Psoas muscle (tissue), 8 donors: ENCODE data around the gene RHOT2. TPM values are rescaled to one million over a fixed set of nuclear protein-coding genes. Genes with fewer than 3 reads are reported as not detected.

Experiments used
- ATAC-seq, 4 donors: fragments of 200-7000 bp; cut with Tn5 transposase; one replicate each; pipeline ENCODE4 v1.9.1; 2020; ENCODE audit warnings: moderate library complexity in 3 of 4, mild to moderate bottlenecking in 2 of 4
- DNase-seq, 2 donors: peaks; one replicate each; pipeline ENCODE4 v3.0.0-alpha.2; 2020
- H3K27ac ChIP-seq: fragments of 200-600 bp; one replicate; pipeline ENCODE4 v1.8.0; 2022
- H3K27me3 ChIP-seq, 3 donors: fragments of 200-600 bp in 1 of 3; one replicate each; pipeline versions ENCODE4 v1.6.1 to v1.8.0; 2013 to 2022; ENCODE audit warnings: low read length in 2 of 3, mild to moderate bottlenecking in 2 of 3, moderate library complexity in 1 of 3; ENCODE audit not compliant: insufficient read depth in 3 of 3
- H3K36me3 ChIP-seq, 2 donors: fragments of 200-600 bp in 1 of 2; one replicate each; pipeline versions ENCODE4 v1.6.1 to v1.8.0; 2013 to 2022; ENCODE audit warnings: low read depth in 1 of 2, mild to moderate bottlenecking in 1 of 2, moderate library complexity in 1 of 2; ENCODE audit not compliant: insufficient read depth in 1 of 2
- H3K4me1 ChIP-seq: fragments of 200-600 bp; one replicate; pipeline ENCODE4 v1.8.0; 2022
- H3K4me3 ChIP-seq: fragments of 200-600 bp; one replicate; pipeline ENCODE4 v1.8.0; 2022; ENCODE audit warnings: mild to moderate bottlenecking
- H3K9me3 ChIP-seq: fragments of 200-600 bp; one replicate; pipeline ENCODE4 v1.8.0; 2022
- WGBS, 3 donors: extraction: QIAGEN DNeasy Blood & Tissue Kit; methylation state at CpG; one replicate each; pipeline versions ENCODE4 v1.1.6 to v1.1.7; 2013; 5-methylcytosine and 5-hydroxymethylcytosine counted together
- intact Hi-C, 2 donors: fragments of 100-400 bp; cut with DNase I; formaldehyde crosslinking; loops; one replicate each; pipeline versions ENCODE4 v1.11.0 to v1.14.2; 2022
- polyA plus RNA-seq, 3 donors: library from polyadenylated mRNA; stranded (reverse); fragments of 200-250 nt; gene quantifications; one replicate each; pipeline ENCODE4 v1.2.3, GENCODE V29; 2013
- total RNA-seq, 4 donors: library from RNA; stranded (reverse); fragmentation: NEBNext Ultra II Directional in 2 of 4; extraction: Animal tissue kit (Norgen Biotek cat#: 25700) in 2 of 4; gene quantifications; one replicate each; pipeline versions ENCODE4 v1.2.1 to v1.2.4, GENCODE V29; 2021 to 2023
- TF ChIP-seq, protein P1 (sequence below): fragments of 200-600 bp; IDR thresholded peaks from one replicate; pipeline ENCODE4 v1.8.0; 2022; ENCODE audit warnings: antibody characterized with exemption
- donor health status: healthy with polysubstance abuse.
- donor health status: DM: no; HTN: no; CAD: no; lungs with moderate emphysema.
- donor health status: Bipolar disorder and iron deficiency.
- donor health status: healthy.
- donor health status: DM: yes; HTN: yes; CAD: no.
- donor health status: DM: no; HTN: no; CAD: no.
- donor health status: DM: no; HTN: no; CAD: no.
- donor health status: DM: yes; HTN: yes; CAD: no.

Gene RHOT2
- total and polyA plus RNA-seq, 7 donors = 38.8 to 75.8 (median 52.3) TPM

DNA sequence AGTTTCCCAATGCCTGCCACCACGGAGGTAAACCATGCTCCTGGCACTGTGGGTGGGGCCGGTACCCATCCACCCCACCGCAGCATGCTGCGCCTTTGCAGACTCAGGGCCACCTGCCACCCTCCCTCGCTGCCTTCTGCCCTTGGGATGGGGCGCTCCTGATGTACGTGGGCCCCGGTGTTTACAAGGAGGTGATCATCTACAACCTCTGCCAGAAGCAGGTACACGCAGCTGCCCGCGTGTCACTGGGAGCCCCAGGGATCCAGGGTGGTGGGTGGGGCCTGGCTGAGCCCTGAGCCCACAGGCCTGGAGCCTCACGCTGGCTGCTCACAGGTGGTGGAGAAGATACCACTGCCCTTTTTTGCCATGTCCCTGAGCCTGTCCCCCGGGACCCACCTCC, 1.4 kb upstream of the RHOT2 start:
- Histone ChIP-seq H3K4me3 (no peak overlapping the region), H3K4me1 (peaks cover 15% of the 10 kb centered on the region), H3K9me3 (no peaks in the 10 kb centered on the region), H3K27me3 (no peaks in the 10 kb centered on the region), H3K27ac (no peak overlapping the region), H3K36me3 (peaks cover 0 to 24% of the 10 kb centered on the region in 2 donors)
- TF ChIP-seq, protein P1, sequence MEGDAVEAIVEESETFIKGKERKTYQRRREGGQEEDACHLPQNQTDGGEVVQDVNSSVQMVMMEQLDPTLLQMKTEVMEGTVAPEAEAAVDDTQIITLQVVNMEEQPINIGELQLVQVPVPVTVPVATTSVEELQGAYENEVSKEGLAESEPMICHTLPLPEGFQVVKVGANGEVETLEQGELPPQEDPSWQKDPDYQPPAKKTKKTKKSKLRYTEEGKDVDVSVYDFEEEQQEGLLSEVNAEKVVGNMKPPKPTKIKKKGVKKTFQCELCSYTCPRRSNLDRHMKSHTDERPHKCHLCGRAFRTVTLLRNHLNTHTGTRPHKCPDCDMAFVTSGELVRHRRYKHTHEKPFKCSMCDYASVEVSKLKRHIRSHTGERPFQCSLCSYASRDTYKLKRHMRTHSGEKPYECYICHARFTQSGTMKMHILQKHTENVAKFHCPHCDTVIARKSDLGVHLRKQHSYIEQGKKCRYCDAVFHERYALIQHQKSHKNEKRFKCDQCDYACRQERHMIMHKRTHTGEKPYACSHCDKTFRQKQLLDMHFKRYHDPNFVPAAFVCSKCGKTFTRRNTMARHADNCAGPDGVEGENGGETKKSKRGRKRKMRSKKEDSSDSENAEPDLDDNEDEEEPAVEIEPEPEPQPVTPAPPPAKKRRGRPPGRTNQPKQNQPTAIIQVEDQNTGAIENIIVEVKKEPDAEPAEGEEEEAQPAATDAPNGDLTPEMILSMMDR = no peak
- DNase-seq (no peak), ATAC-seq (no peak)
- intact Hi-C loops = no loop called here
- WGBS, 3 donors = 87 to 93% (median 91%) methylated on average over 13 of the region's 13 CpGs

DNA sequence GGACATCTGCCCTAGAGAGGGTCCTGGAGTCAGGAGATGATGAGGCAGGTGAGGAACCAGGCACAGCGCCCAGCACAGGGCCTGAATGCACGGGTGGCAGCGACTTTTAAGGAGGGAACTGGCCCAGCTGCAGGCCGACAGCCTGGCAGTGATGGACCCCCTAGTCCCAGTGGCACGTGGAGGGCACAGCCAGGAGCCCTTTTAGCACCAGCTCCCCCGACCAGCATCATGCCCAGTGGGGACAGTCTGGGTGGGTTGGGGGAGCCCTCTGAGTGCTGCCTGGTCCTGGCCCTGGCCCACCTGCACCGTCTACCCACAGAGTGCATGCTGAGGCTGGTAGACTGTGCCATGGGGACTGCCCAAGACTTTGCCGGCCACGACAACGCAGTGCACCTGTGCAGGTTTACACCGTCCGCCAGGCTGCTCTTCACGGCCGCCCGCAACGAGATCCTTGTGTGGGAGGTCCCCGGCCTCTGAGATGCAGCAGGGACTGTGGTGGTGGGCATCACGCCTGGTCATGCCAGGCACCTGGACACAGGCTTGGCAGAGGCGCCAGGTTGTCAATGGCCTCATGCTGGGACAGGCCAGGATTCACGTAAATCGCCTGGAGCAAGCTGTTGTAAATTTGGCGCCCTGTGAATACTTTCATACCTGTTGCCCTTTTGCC, 686 bp upstream of the RHOT2 start:
- DNase-seq (no peak), ATAC-seq (no peak)
- Histone ChIP-seq H3K36me3 (peaks cover 0 to 31% of the 10 kb centered on the region in 2 donors), H3K27ac (peak overlapping the region; percentile 89), H3K27me3 (no peaks in the 10 kb centered on the region), H3K9me3 (no peaks in the 10 kb centered on the region), H3K4me3 (peak overlapping the region; percentile 98), H3K4me1 (peaks cover 14% of the 10 kb centered on the region)
- WGBS, 3 donors = 74 to 81% (median 74%) methylated on average over 22 of the region's 22 CpGs
- intact Hi-C loops = no loop called here
- TF ChIP-seq, protein P1 = no peak

DNA sequence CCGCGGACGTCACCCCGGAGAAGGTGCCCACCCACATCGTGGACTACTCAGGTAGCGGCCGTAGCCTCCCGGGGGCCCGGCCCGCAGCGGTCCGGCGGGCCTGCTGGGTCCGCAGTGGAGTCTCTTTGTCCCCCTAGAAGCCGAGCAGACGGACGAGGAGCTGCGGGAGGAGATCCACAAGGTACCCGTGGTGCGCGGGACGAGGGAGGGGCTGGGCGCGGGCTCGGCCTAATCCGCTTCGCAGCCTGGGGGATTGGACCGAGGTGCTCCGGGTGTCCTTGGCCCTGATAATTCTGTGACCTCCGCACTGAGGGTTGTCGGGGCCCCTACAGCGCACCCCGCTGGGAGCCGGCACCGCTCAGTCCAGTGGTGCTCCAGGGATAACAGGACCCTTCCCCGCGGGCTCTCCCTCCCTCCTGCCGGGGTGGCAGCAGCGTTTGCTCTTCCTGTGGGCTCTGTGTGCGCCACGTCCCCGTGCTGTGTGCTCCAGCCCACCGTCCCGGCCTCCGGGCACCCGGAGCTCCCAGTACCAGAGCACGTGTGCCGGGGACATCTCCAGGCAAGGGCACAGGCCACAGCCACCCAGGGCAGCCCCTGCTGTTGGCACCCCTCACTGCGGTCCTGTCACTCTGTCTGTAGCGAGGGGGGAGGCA, 713 bp downstream of the RHOT2 start:
- peak overlapping the region; percentile 98 for H3K4me3 ChIP-seq
- ATAC-seq (peak in 2 of 4 donors; percentile 1 to 15), DNase-seq (no peak)
- no peaks in the 10 kb centered on the region for H3K27me3 ChIP-seq
- intact Hi-C loops = no loop called here
- H3K4me1 ChIP-seq = peaks cover 14% of the 10 kb centered on the region
- peak overlapping the region; percentile 89 for H3K27ac ChIP-seq
- no peaks in the 10 kb centered on the region for H3K9me3 ChIP-seq
- peaks cover 4 to 45% of the 10 kb centered on the region in 2 donors for H3K36me3 ChIP-seq
- WGBS, 3 donors = 4 to 6% (median 6%) methylated on average over 45 to 50 of the region's 50 CpGs
- TF ChIP-seq, protein P1 = no peak

DNA sequence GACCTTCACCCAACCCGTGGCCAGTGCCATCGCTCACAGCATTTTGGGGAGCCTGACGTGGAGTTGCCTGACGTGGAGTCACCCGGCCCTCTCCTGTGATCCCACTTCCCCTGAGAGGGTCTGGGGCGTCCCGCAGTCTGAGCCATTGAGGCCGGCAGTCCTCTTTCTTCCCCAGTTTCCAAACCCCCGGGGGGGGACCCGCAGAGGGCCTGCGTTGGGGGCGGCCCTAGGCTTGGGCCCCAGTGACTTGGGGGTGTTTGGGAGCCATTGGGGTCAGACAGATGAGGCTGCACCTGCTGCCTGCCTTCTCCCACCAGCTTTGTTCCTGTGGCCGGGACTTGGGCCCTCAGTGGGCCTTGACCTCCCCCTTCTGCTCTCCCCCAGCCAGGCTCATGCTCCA, 1.7 kb downstream of the RHOT2 start:
- H3K27me3 ChIP-seq = no peaks in the 10 kb centered on the region
- TF ChIP-seq, protein P1 = no peak
- H3K9me3 ChIP-seq = no peaks in the 10 kb centered on the region
- intact Hi-C loops = no loop called here
- peaks cover 14% of the 10 kb centered on the region for H3K4me1 ChIP-seq
- 86 to 93% (median 90%) methylated on average over 13 of the region's 13 CpGs for WGBS, 3 donors
- H3K4me3 ChIP-seq = no peak overlapping the region
- peaks cover 4 to 46% of the 10 kb centered on the region in 2 donors for H3K36me3 ChIP-seq
- ATAC-seq (no peak), DNase-seq (no peak)
- H3K27ac ChIP-seq = no peak overlapping the region
